ENCODE data around the gene PPCDC.
A peak's percentile ranks its signal among the peaks of the same experiment; 100 is the strongest.

PPCDC gene

GRCh38 chr15:75023181-75023871 is at the start of gene PPCDC:
Gene PPCDC, plus strand, starts transcription at chr15:75023590. Its CDS starts 4,729 bp downstream, at chr15:75028319.
- peak; percentile 86 for DNase-seq (ENCODE audit: low read depth)

GRCh38 chr15:74976159-74976558 is 47.2 kb upstream of the PPCDC start:
- DNase-seq (ENCODE audit: low read depth), result no peak

GRCh38 chr15:74977599-74977998 is 45.8 kb upstream of the PPCDC start:
- DNase-seq (ENCODE audit: low read depth), result no peak

- DNase-seq (ENCODE audit: low read depth), result no peak
Measured at GRCh38 chr15:74978077-74978476, 45.3 kb upstream of the PPCDC start.

- DNase-seq (ENCODE audit: low read depth), result no peak
Measured at GRCh38 chr15:74978503-74978902, 44.9 kb upstream of the PPCDC start.

- DNase-seq (ENCODE audit: low read depth), result no peak
Measured at GRCh38 chr15:74982183-74982582, 41.2 kb upstream of the PPCDC start.

GRCh38 chr15:74983725-74984231 is 39.6 kb upstream of the PPCDC start:
- DNase-seq (ENCODE audit: low read depth), result no peak

GRCh38 chr15:74988007-74988800 is 35.2 kb upstream of the PPCDC start:
- no peak for DNase-seq (ENCODE audit: low read depth)

GRCh38 chr15:74989527-74989926 is 33.9 kb upstream of the PPCDC start:
- DNase-seq (ENCODE audit: low read depth), result no peak

- DNase-seq (ENCODE audit: low read depth), result no peak
Measured at GRCh38 chr15:74992619-74993018, 30.8 kb upstream of the PPCDC start.

GRCh38 chr15:74994236-74994635 is 29.2 kb upstream of the PPCDC start:
- no peak for DNase-seq (ENCODE audit: low read depth)

GRCh38 chr15:74994685-74995084 is 28.7 kb upstream of the PPCDC start:
- no peak for DNase-seq (ENCODE audit: low read depth)

GRCh38 chr15:74995182-74995778 is 28.1 kb upstream of the PPCDC start, which contains the start of gene SCAMP5:
Gene SCAMP5, plus strand, starts transcription at chr15:74995563. Its CDS starts 16,277 bp downstream, at chr15:75011840.
- DNase-seq (ENCODE audit: low read depth), result peak; percentile 77

- no peak for DNase-seq (ENCODE audit: low read depth)
Measured at GRCh38 chr15:74995779-74996765, 27.3 kb upstream of the PPCDC start.

- no peak for DNase-seq (ENCODE audit: low read depth)
Measured at GRCh38 chr15:74997141-74997540, 26.2 kb upstream of the PPCDC start.

- DNase-seq (ENCODE audit: low read depth), result no peak
Measured at GRCh38 chr15:74997543-74997942, 25.8 kb upstream of the PPCDC start.

- DNase-seq (ENCODE audit: low read depth), result no peak
Measured at GRCh38 chr15:75001310-75001709, 22.1 kb upstream of the PPCDC start.

- no peak for DNase-seq (ENCODE audit: low read depth)
Measured at GRCh38 chr15:75002398-75002797, 21.0 kb upstream of the PPCDC start.

- DNase-seq (ENCODE audit: low read depth), result no peak
Measured at GRCh38 chr15:75007216-75007615, 16.2 kb upstream of the PPCDC start.

GRCh38 chr15:75008221-75008625 is 15.2 kb upstream of the PPCDC start:
- no peak for DNase-seq (ENCODE audit: low read depth)

- no peak for DNase-seq (ENCODE audit: low read depth)
Measured at GRCh38 chr15:75008629-75009326, 14.6 kb upstream of the PPCDC start.
